Mesodermal cell (in vitro differentiated cells): Measurements from ENCODE around the gene TTBK2.
"Not testable (repeated sequence)": the region's sequence is repeated elsewhere in the genome, so short reads cannot be mapped to it uniquely, and the experiment has no call there.

Experiments
- H3K27ac ChIP-seq: 2 replicates; pipeline ENCODE4 v1.7.0; 2013; ENCODE audit warnings: mild to moderate bottlenecking, low read depth, low read length, moderate library complexity; ENCODE audit not compliant: severe bottlenecking
- H3K36me3 ChIP-seq: 2 replicates; pipeline ENCODE4 v1.7.1; 2013; ENCODE audit warnings: mild to moderate bottlenecking, low read length, moderate library complexity; ENCODE audit not compliant: control insufficient read depth, insufficient read depth
- H3K4me1 ChIP-seq: one replicate; pipeline ENCODE4 v1.7.1; 2013; ENCODE audit warnings: mild to moderate bottlenecking, low read length; ENCODE audit not compliant: insufficient read depth, control insufficient read depth, poor library complexity, severe bottlenecking
- H3K4me3 ChIP-seq: 2 replicates; pipeline ENCODE4 v1.7.0; 2013; ENCODE audit warnings: low read length, control low read depth, mild to moderate bottlenecking; ENCODE audit not compliant: insufficient read depth, poor library complexity, severe bottlenecking; ENCODE audit errors: extremely low read depth
- H3K9me3 ChIP-seq: 2 replicates; pipeline ENCODE4 v1.7.1; 2013; ENCODE audit warnings: mild to moderate bottlenecking, low read length, moderate library complexity; ENCODE audit not compliant: control insufficient read depth
- WGBS, 2 experiments: methylation state at CpG; one replicate each; pipeline ENCODE4 v1.1.5; 2013; ENCODE audit warnings: missing lambda C conversion rate in 2 of 2; ENCODE audit not compliant: insufficient coverage in 2 of 2; 5-methylcytosine and 5-hydroxymethylcytosine counted together

TTBK2 gene

GRCh38 chr15:42796955-42797782, 123.4 kb downstream of the TTBK2 start:
- H3K36me3 ChIP-seq = peaks cover 2% of the 10 kb centered on the region
- H3K27ac ChIP-seq = no peak overlapping the region
- H3K4me1 ChIP-seq = no peaks in the 10 kb centered on the region
- no peak overlapping the region for H3K4me3 ChIP-seq
- no peaks in the 10 kb centered on the region for H3K9me3 ChIP-seq
- WGBS, 2 experiments = 86 to 90% methylated on average over 2 to 3 of the region's 5 CpGs

GRCh38 chr15:42788725-42789124, 131.9 kb downstream of the TTBK2 start:
- H3K9me3 ChIP-seq = no peaks in the 10 kb centered on the region
- no peaks in the 10 kb centered on the region for H3K36me3 ChIP-seq
- H3K27ac ChIP-seq = no peak overlapping the region
- no peaks in the 10 kb centered on the region for H3K4me1 ChIP-seq
- H3K4me3 ChIP-seq = no peak overlapping the region

GRCh38 chr15:42786978-42787377, 133.6 kb downstream of the TTBK2 start:
- H3K27ac ChIP-seq = no peak overlapping the region
- H3K4me1 ChIP-seq = no peaks in the 10 kb centered on the region
- whole genome bisulfite sequencing, 2 experiments = 87 to 89% methylated on average over 4 to 5 of the region's 5 CpGs
- peaks cover 7% of the 10 kb centered on the region for H3K36me3 ChIP-seq
- H3K9me3 ChIP-seq = no peaks in the 10 kb centered on the region
- no peak overlapping the region for H3K4me3 ChIP-seq

- Histone ChIP-seq H3K4me1 (no peaks in the 10 kb centered on the region), H3K9me3 (no peaks in the 10 kb centered on the region), H3K36me3 (peaks cover 7% of the 10 kb centered on the region), H3K27ac (no peak overlapping the region), H3K4me3 (no peak overlapping the region)
- 92% methylated on average over 1 of the region's 2 CpGs; no CpG with 5 or more reads in 1 of the 2 experiments for WGBS, 2 experiments
These were observed 135.0 kb downstream of the TTBK2 start for GRCh38 chr15:42785569-42785968.

GRCh38 chr15:42784705-42785104, 135.9 kb downstream of the TTBK2 start:
- Histone ChIP-seq H3K9me3 (no peaks in the 10 kb centered on the region), H3K36me3 (peaks cover 7% of the 10 kb centered on the region), H3K27ac (no peak overlapping the region), H3K4me3 (no peak overlapping the region), H3K4me1 (no peaks in the 10 kb centered on the region)
- 100% methylated on average over 1 of the region's 1 CpG; no CpG with 5 or more reads in 1 of the 2 experiments for WGBS, 2 experiments

- Histone ChIP-seq H3K4me3 (no peak overlapping the region), H3K9me3 (no peaks in the 10 kb centered on the region), H3K36me3 (peaks cover 7% of the 10 kb centered on the region), H3K4me1 (no peaks in the 10 kb centered on the region), H3K27ac (no peak overlapping the region)
- whole genome bisulfite sequencing, 2 experiments = no CpG with 5 or more reads among the region's 4 CpGs
These were observed 137.9 kb downstream of the TTBK2 start for GRCh38 chr15:42782716-42783115.

GRCh38 chr15:42775416-42775815, 145.2 kb downstream of the TTBK2 start:
- Histone ChIP-seq H3K27ac (no peak overlapping the region), H3K4me1 (no peaks in the 10 kb centered on the region), H3K36me3 (peaks cover 16% of the 10 kb centered on the region), H3K9me3 (no peaks in the 10 kb centered on the region), H3K4me3 (no peak overlapping the region)
- 92% methylated on average over 2 of the region's 2 CpGs; no CpG with 5 or more reads in 1 of the 2 experiments for WGBS, 2 experiments

GRCh38 chr15:42772901-42773300, 147.7 kb downstream of the TTBK2 start:
- Histone ChIP-seq H3K27ac (no peak overlapping the region), H3K4me3 (no peak overlapping the region), H3K36me3 (peaks cover 16% of the 10 kb centered on the region), H3K9me3 (no peaks in the 10 kb centered on the region), H3K4me1 (no peaks in the 10 kb centered on the region)
- 73 to 83% methylated on average over 1 to 2 of the region's 2 CpGs for WGBS, 2 experiments

- Histone ChIP-seq H3K36me3 (peaks cover 16% of the 10 kb centered on the region), H3K4me3 (no peak overlapping the region), H3K4me1 (no peaks in the 10 kb centered on the region), H3K9me3 (no peaks in the 10 kb centered on the region), H3K27ac (no peak overlapping the region)
- 80 to 82% methylated on average over 1 to 2 of the region's 2 CpGs for WGBS, 2 experiments
These were observed 148.4 kb downstream of the TTBK2 start for GRCh38 chr15:42772144-42772543.

GRCh38 chr15:42766109-42766508, 154.5 kb downstream of the TTBK2 start:
- H3K4me1 ChIP-seq, H3K4me3 ChIP-seq, H3K9me3 ChIP-seq, H3K36me3 ChIP-seq, H3K27ac ChIP-seq: not testable (repeated sequence)
- WGBS, 2 experiments = no CpG with 5 or more reads among the region's 4 CpGs

- not testable (repeated sequence) for H3K4me3 ChIP-seq
- 50 to 56% methylated on average over 10 to 14 of the region's 16 CpGs for WGBS, 2 experiments
These were observed 156.3 kb downstream of the TTBK2 start for GRCh38 chr15:42764154-42764731.

More at GRCh38 chr15:42764154-42764731, 156.3 kb downstream of the TTBK2 start:
- not testable (repeated sequence) for H3K27ac ChIP-seq, H3K36me3 ChIP-seq, H3K4me1 ChIP-seq, H3K9me3 ChIP-seq
